ENCODE results near the gene NUAK1. TPM values are rescaled to one million over a fixed set of nuclear protein-coding genes. Genes with fewer than 3 reads are reported as not detected.
A peak's percentile ranks its signal among the peaks of the same experiment; 100 is the strongest.

Gene NUAK1
- total RNA-seq, 2 donors from 2014 or later: 16.9 to 30.1 TPM

- Histone ChIP-seq H3K36me3 (no peaks in the 10 kb centered on the region), H3K27ac (no peak overlapping the region), H3K27me3 (no peaks in the 10 kb centered on the region), H3K4me3 (no peak overlapping the region), H3K9me3 (no peaks in the 10 kb centered on the region), H3K4me1 (peaks cover 0 to 7% of the 10 kb centered on the region in 2 donors)
- no peak for DNase-seq (ENCODE audit: low spot score)
- TF ChIP-seq, protein P1, sequence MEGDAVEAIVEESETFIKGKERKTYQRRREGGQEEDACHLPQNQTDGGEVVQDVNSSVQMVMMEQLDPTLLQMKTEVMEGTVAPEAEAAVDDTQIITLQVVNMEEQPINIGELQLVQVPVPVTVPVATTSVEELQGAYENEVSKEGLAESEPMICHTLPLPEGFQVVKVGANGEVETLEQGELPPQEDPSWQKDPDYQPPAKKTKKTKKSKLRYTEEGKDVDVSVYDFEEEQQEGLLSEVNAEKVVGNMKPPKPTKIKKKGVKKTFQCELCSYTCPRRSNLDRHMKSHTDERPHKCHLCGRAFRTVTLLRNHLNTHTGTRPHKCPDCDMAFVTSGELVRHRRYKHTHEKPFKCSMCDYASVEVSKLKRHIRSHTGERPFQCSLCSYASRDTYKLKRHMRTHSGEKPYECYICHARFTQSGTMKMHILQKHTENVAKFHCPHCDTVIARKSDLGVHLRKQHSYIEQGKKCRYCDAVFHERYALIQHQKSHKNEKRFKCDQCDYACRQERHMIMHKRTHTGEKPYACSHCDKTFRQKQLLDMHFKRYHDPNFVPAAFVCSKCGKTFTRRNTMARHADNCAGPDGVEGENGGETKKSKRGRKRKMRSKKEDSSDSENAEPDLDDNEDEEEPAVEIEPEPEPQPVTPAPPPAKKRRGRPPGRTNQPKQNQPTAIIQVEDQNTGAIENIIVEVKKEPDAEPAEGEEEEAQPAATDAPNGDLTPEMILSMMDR (IDR thresholded peaks at IDR 0.05): no peak
Observed at GRCh38 chr12:106181401-106182114, 42.8 kb upstream of the NUAK1 start.

- no peak overlapping the region for H3K4me3 ChIP-seq
- no peaks in the 10 kb centered on the region for H3K27me3 ChIP-seq
- H3K27ac ChIP-seq: peak overlapping the region; percentile 27 to 29
- no peaks in the 10 kb centered on the region for H3K9me3 ChIP-seq
- H3K4me1 ChIP-seq: peaks cover 0 to 7% of the 10 kb centered on the region in 2 donors
- TF ChIP-seq, protein P1 (IDR thresholded peaks at IDR 0.05): no peak
- H3K36me3 ChIP-seq: no peaks in the 10 kb centered on the region
- DNase-seq (ENCODE audit: low spot score): no peak
Observed at GRCh38 chr12:106179086-106179485, 40.3 kb upstream of the NUAK1 start.

DNA sequence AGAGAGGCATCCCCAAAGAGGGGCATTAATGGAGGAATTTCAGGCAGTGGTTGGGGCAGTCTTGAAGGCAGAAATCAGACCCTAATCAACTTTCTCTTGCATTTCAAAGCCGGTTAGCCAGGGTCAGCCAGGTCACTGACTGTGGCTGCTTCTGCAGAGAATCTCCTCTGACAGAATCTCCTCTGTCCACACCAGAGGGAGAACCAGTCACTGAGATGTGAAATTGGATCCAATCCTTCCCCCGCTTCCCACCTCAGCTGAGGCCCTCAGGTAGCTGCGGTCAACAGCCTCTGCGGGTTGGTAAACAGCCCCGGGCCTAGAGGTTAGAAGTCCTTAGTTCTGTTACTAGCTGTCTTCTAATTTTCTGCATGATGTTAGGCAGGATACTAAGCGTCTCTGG is 39.8 kb upstream of the NUAK1 start:
- Histone ChIP-seq H3K4me3 (no peak overlapping the region), H3K27me3 (no peaks in the 10 kb centered on the region), H3K9me3 (no peaks in the 10 kb centered on the region), H3K4me1 (peaks cover 0 to 7% of the 10 kb centered on the region in 2 donors), H3K27ac (peak overlapping the region; percentile 27 to 29), H3K36me3 (no peaks in the 10 kb centered on the region)
- DNase-seq (ENCODE audit: low spot score): no peak
- TF ChIP-seq, protein P1 (IDR thresholded peaks at IDR 0.05): no peak

- Histone ChIP-seq H3K36me3 (no peaks in the 10 kb centered on the region), H3K27me3 (no peaks in the 10 kb centered on the region), H3K27ac (no peak overlapping the region), H3K4me1 (peaks cover 0 to 7% of the 10 kb centered on the region in 2 donors), H3K4me3 (no peak overlapping the region), H3K9me3 (no peaks in the 10 kb centered on the region)
- DNase-seq (ENCODE audit: low spot score): no peak
- TF ChIP-seq, protein P1 (IDR thresholded peaks at IDR 0.05): no peak
Observed at GRCh38 chr12:106176560-106176959, 37.8 kb upstream of the NUAK1 start.

DNA sequence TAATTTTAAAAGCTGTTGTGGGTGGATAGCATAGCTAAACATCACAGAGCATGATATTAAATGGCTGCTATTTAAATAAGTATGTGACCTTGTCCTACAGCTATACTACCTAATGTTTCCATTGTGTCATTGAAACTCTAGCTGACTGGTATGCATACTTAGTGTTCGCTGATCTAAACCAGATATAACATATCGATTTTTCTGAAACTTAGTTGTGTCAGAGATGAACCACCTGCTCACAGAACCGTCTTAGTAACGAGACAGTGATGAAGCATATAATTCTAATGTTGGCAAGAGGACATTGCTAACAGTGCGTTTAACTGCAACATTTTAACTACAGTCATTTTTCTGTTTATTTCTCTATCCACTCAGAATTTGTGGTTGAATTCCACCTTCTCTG is 36.1 kb upstream of the NUAK1 start:
- Histone ChIP-seq H3K9me3 (no peaks in the 10 kb centered on the region), H3K36me3 (no peaks in the 10 kb centered on the region), H3K4me1 (peaks cover 0 to 7% of the 10 kb centered on the region in 2 donors), H3K4me3 (no peak overlapping the region), H3K27me3 (no peaks in the 10 kb centered on the region), H3K27ac (no peak overlapping the region)
- TF ChIP-seq, protein P1 (IDR thresholded peaks at IDR 0.05): no peak
- DNase-seq (ENCODE audit: low spot score): no peak

GRCh38 chr12:106173442-106173841 is 34.7 kb upstream of the NUAK1 start:
- TF ChIP-seq, protein P1 (IDR thresholded peaks at IDR 0.05): no peak
- H3K36me3 ChIP-seq: no peaks in the 10 kb centered on the region
- H3K4me1 ChIP-seq: peaks cover 0 to 7% of the 10 kb centered on the region in 2 donors
- DNase-seq (ENCODE audit: low spot score): no peak
- no peak overlapping the region for H3K4me3 ChIP-seq
- no peak overlapping the region for H3K27ac ChIP-seq
- H3K27me3 ChIP-seq: no peaks in the 10 kb centered on the region
- no peaks in the 10 kb centered on the region for H3K9me3 ChIP-seq

Measured in right atrium auricular region (tissue), 2 donors.